OCI-LY1 (cell line): ENCODE measurements around the gene GLRX5.
"Not testable (repeated sequence)": the region's sequence is repeated elsewhere in the genome, so short reads cannot be mapped to it uniquely, and the experiment has no call there.

Experiments
- H2AFZ ChIP-seq: fragments of 200-600 bp; sonication (generic), shearing (Covaris generic); 2 replicates; pipeline ENCODE4 v1.6.0; 2014; ENCODE audit warnings: antibody characterized with exemption, mild to moderate bottlenecking, low read length
- H3F3A ChIP-seq: fragments of 200-600 bp; sonication (generic), shearing (Covaris generic); 2 replicates; pipeline ENCODE4 v1.6.0; 2014; ENCODE audit warnings: mild to moderate bottlenecking, antibody characterized with exemption, low read length, moderate library complexity; ENCODE audit not compliant: insufficient read depth
- H3K27ac ChIP-seq: fragments of 200-600 bp; sonication (generic); 2 replicates; pipeline ENCODE4 v1.5.1; 2014; ENCODE audit warnings: low read length, mixed run types, mild to moderate bottlenecking, low read depth; ENCODE audit not compliant: poor library complexity, severe bottlenecking
- H3K27me3 ChIP-seq: fragments of 200-600 bp; sonication (generic); 2 replicates; pipeline ENCODE4 v1.6.0; 2014; ENCODE audit warnings: antibody characterized with exemption, mild to moderate bottlenecking, low read length, moderate library complexity; ENCODE audit not compliant: insufficient read depth
- H3K36me3 ChIP-seq: fragments of 200-600 bp; sonication (generic); 2 replicates; pipeline ENCODE4 v1.6.1; 2014; ENCODE audit warnings: mild to moderate bottlenecking, antibody characterized with exemption, low read length, moderate library complexity, mixed read lengths; ENCODE audit not compliant: insufficient read depth
- H3K4me1 ChIP-seq: fragments of 200-600 bp; sonication (generic); 2 replicates; pipeline ENCODE4 v1.5.1; 2014; ENCODE audit warnings: mild to moderate bottlenecking, low read length, moderate library complexity; ENCODE audit not compliant: insufficient read depth, severe bottlenecking
- H3K4me2 ChIP-seq: fragments of 200-600 bp; sonication (generic), shearing (Covaris generic); 2 replicates; pipeline ENCODE4 v1.6.1; 2014; ENCODE audit warnings: low read length
- H3K4me3 ChIP-seq: fragments of 200-600 bp; sonication (generic); 2 replicates; pipeline ENCODE4 v1.5.1; 2014; ENCODE audit warnings: low read length, low read depth, mild to moderate bottlenecking, mixed read lengths; ENCODE audit not compliant: poor library complexity, severe bottlenecking
- H3K79me2 ChIP-seq: fragments of 200-600 bp; shearing (Covaris generic); 2 replicates; pipeline ENCODE4 v1.6.1; 2016; ENCODE audit warnings: mixed run types, low read length, mixed read lengths; ENCODE audit not compliant: insufficient read depth
- H3K9ac ChIP-seq: fragments of 200-600 bp; sonication (generic), shearing (Covaris generic); 2 replicates; pipeline ENCODE4 v1.6.1; 2014; ENCODE audit warnings: mild to moderate bottlenecking, low read length, mixed read lengths
- H3K9me2 ChIP-seq: fragments of 200-600 bp; sonication (generic), shearing (Covaris generic); 2 replicates; pipeline ENCODE4 v1.6.1; 2014; ENCODE audit warnings: low read depth, mild to moderate bottlenecking, low read length, mixed read lengths
- H3K9me3 ChIP-seq: fragments of 200-600 bp; shearing (Covaris generic); 2 replicates; pipeline ENCODE4 v1.6.1; 2014; ENCODE audit warnings: low read length, mixed read lengths
- H4K20me1 ChIP-seq: fragments of 200-600 bp; sonication (generic), shearing (Covaris generic); 2 replicates; pipeline ENCODE4 v1.6.0; 2016; ENCODE audit warnings: mild to moderate bottlenecking, low read length; ENCODE audit not compliant: insufficient read depth
- CTCF ChIP-seq: fragments of 200-600 bp; sonication (generic), shearing (Covaris generic); IDR thresholded peaks from 2 replicates; pipeline ENCODE4 v1.5.1; 2017; ENCODE audit warnings: mild to moderate bottlenecking, antibody characterized with exemption, low read length, moderate library complexity, mixed read lengths
- EZH2 ChIP-seq: fragments of 200-600 bp; sonication (generic), shearing (Covaris generic); IDR thresholded peaks from 2 replicates; pipeline ENCODE4 v1.8.0; 2017; ENCODE audit warnings: borderline replicate concordance, mixed run types, mild to moderate bottlenecking, antibody characterized with exemption, low read length, moderate library complexity, mixed read lengths

GLRX5 gene

GRCh38 chr14:95508377-95508776 is 26.5 kb upstream of the GLRX5 start:
- Histone ChIP-seq H3K9me2 (no peaks in the 10 kb centered on the region), H3K27ac (no peak overlapping the region), H3K9ac (no peak overlapping the region), H3F3A (no peaks in the 10 kb centered on the region), H3K4me2 (no peak overlapping the region), H4K20me1 (no peaks in the 10 kb centered on the region), H3K4me3 (no peak overlapping the region), H3K27me3 (no peaks in the 10 kb centered on the region; the same call in 1 of the 2 replicates), H3K4me1 (peaks cover 6% of the 10 kb centered on the region), H3K36me3 (no peaks in the 10 kb centered on the region; the same call in 1 of the 2 replicates), H3K79me2 (no peaks in the 10 kb centered on the region), H3K9me3 (no peaks in the 10 kb centered on the region), H2AFZ (no peak overlapping the region)
- TF ChIP-seq EZH2 (no peak), CTCF (no peak)

GRCh38 chr14:95509495-95509894 is 25.4 kb upstream of the GLRX5 start:
- Histone ChIP-seq H3F3A (no peaks in the 10 kb centered on the region), H3K27ac (no peak overlapping the region), H3K9ac (no peak overlapping the region), H3K79me2 (no peaks in the 10 kb centered on the region), H3K4me2 (no peak overlapping the region), H3K36me3 (no peaks in the 10 kb centered on the region), H4K20me1 (no peaks in the 10 kb centered on the region), H2AFZ (no peak overlapping the region), H3K27me3 (no peaks in the 10 kb centered on the region; the same call in 1 of the 2 replicates), H3K4me1 (no peaks in the 10 kb centered on the region), H3K9me3 (no peaks in the 10 kb centered on the region), H3K4me3 (no peak overlapping the region), H3K9me2 (no peaks in the 10 kb centered on the region)
- TF ChIP-seq EZH2 (no peak), CTCF (no peak)

GRCh38 chr14:95510344-95510743 is 24.5 kb upstream of the GLRX5 start:
- H3K4me1 ChIP-seq, H2AFZ ChIP-seq, H3K27ac ChIP-seq, H3K27me3 ChIP-seq, H3K9me2 ChIP-seq, H3K4me2 ChIP-seq, H4K20me1 ChIP-seq, H3K36me3 ChIP-seq, H3K79me2 ChIP-seq, H3K9me3 ChIP-seq, H3K4me3 ChIP-seq, H3F3A ChIP-seq, H3K9ac ChIP-seq: not testable (repeated sequence)

GRCh38 chr14:95510804-95511203 is 24.0 kb upstream of the GLRX5 start:
- H3K9me3 ChIP-seq: no peaks in the 10 kb centered on the region
- no peak overlapping the region for H2AFZ ChIP-seq
- no peak overlapping the region for H3K4me2 ChIP-seq
- no peak overlapping the region for H3K27ac ChIP-seq
- H3K79me2 ChIP-seq: no peaks in the 10 kb centered on the region
- TF ChIP-seq CTCF (no peak), EZH2 (no peak)
- no peaks in the 10 kb centered on the region; the same call in 1 of the 2 replicates for H3K27me3 ChIP-seq
- no peaks in the 10 kb centered on the region for H4K20me1 ChIP-seq
- peaks cover 13% of the 10 kb centered on the region for H3K4me1 ChIP-seq
- H3K9me2 ChIP-seq: no peaks in the 10 kb centered on the region
- H3K9ac ChIP-seq: no peak overlapping the region
- H3K36me3 ChIP-seq: no peaks in the 10 kb centered on the region
- H3F3A ChIP-seq: no peaks in the 10 kb centered on the region
- H3K4me3 ChIP-seq: no peak overlapping the region
